ENCODE measurements around the gene MAP10.

DNA sequence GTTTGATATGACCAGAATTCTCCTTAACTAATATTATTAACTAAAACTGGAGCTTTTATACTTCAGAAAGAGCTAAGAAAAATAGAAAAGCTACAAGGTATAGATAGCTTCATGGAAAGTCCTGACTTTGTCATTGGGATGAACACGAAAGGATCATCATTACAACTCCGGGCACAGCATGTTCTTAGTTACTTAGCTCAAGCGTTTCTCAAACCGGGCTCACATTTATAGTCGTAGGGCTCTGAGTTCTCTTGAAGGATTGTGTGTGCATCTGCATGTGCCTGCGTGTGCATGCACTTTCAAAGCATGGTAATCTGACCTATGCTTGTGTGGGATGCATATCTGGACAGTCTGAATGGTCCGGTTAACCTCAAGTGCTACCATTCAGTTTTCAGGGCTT, 20.4 kb upstream of the MAP10 start:
- TF ChIP-seq ARNT (IDR thresholded peaks at IDR 0.05) (no peak), BHLHE40 (IDR thresholded peaks at IDR 0.05; ENCODE audit: borderline replicate concordance) (no peak), FOXM1 (IDR thresholded peaks at IDR 0.05; ENCODE audit: borderline replicate concordance) (no peak), HDGF (IDR thresholded peaks at IDR 0.05; ENCODE audit: borderline replicate concordance) (no peak), ELF4 (IDR thresholded peaks at IDR 0.05) (no peak), TARDBP (IDR thresholded peaks at IDR 0.05) (no peak), SP1 (IDR thresholded peaks at IDR 0.05) (no peak), SUZ12 (IDR thresholded peaks at IDR 0.05) (no peak)
- TF ChIP-seq, protein P1, sequence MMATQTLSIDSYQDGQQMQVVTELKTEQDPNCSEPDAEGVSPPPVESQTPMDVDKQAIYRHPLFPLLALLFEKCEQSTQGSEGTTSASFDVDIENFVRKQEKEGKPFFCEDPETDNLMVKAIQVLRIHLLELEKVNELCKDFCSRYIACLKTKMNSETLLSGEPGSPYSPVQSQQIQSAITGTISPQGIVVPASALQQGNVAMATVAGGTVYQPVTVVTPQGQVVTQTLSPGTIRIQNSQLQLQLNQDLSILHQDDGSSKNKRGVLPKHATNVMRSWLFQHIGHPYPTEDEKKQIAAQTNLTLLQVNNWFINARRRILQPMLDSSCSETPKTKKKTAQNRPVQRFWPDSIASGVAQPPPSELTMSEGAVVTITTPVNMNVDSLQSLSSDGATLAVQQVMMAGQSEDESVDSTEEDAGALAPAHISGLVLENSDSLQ (IDR thresholded peaks at IDR 0.05) = no peak
